ENCODE measurements around the gene PRH1.

The PRH1 gene

DNA sequence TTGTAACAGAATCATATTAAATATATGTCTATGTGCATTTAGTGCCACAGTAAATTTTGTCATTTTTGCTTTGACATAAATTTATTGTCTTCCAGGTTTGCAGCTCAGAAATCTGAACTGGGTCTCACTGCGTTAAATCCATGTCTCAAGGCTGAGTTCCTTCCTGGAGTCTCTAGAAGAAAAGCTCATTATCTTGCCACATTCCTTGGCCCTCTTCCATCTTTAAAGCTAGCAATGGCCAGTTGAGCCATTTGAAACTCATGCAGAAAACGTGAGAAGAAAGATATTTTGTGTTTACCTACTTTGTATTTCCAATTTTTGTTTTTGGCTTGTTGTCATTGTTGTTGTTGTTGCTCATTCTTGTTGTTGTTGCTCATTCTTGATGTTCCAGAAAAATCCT lies 10.7 kb downstream of the PRH1 start:
- TF ChIP-seq NFIC (IDR thresholded peaks at IDR 0.05) = peak; percentile 69
- TF ChIP-seq TEAD4 (IDR thresholded peaks at IDR 0.05) = peak; percentile 78
- TF ChIP-seq CEBPB (IDR thresholded peaks at IDR 0.05) = 0 out of 2 replicates have a peak, but pooled peaks have one; percentile 44
- TF ChIP-seq, protein P1, sequence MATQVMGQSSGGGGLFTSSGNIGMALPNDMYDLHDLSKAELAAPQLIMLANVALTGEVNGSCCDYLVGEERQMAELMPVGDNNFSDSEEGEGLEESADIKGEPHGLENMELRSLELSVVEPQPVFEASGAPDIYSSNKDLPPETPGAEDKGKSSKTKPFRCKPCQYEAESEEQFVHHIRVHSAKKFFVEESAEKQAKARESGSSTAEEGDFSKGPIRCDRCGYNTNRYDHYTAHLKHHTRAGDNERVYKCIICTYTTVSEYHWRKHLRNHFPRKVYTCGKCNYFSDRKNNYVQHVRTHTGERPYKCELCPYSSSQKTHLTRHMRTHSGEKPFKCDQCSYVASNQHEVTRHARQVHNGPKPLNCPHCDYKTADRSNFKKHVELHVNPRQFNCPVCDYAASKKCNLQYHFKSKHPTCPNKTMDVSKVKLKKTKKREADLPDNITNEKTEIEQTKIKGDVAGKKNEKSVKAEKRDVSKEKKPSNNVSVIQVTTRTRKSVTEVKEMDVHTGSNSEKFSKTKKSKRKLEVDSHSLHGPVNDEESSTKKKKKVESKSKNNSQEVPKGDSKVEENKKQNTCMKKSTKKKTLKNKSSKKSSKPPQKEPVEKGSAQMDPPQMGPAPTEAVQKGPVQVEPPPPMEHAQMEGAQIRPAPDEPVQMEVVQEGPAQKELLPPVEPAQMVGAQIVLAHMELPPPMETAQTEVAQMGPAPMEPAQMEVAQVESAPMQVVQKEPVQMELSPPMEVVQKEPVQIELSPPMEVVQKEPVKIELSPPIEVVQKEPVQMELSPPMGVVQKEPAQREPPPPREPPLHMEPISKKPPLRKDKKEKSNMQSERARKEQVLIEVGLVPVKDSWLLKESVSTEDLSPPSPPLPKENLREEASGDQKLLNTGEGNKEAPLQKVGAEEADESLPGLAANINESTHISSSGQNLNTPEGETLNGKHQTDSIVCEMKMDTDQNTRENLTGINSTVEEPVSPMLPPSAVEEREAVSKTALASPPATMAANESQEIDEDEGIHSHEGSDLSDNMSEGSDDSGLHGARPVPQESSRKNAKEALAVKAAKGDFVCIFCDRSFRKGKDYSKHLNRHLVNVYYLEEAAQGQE (IDR thresholded peaks at IDR 0.05; ENCODE audit: low read depth) = no peak
- TF ChIP-seq FOXM1 (IDR thresholded peaks at IDR 0.05; ENCODE audit: borderline replicate concordance, low read depth) = no peak
- TF ChIP-seq YY1 (IDR thresholded peaks at IDR 0.05; ENCODE audit: low read depth) = peak; percentile 48; the same call in 1 of the 2 replicates
- 0 out of 2 replicates have a peak, but pooled peaks have one; percentile 10 for TF ChIP-seq RAD21 (IDR thresholded peaks at IDR 0.05; ENCODE audit: low read depth)

- TF ChIP-seq RAD21 (IDR thresholded peaks at IDR 0.05; ENCODE audit: low read depth) (peak; percentile 64), USF1 (IDR thresholded peaks at IDR 0.05) (no peak), ZBTB7A (IDR thresholded peaks at IDR 0.05; ENCODE audit: low read depth) (no peak)
These were observed 16.7 kb downstream of the PRH1 start for GRCh38 chr12:10867381-10867780.

DNA sequence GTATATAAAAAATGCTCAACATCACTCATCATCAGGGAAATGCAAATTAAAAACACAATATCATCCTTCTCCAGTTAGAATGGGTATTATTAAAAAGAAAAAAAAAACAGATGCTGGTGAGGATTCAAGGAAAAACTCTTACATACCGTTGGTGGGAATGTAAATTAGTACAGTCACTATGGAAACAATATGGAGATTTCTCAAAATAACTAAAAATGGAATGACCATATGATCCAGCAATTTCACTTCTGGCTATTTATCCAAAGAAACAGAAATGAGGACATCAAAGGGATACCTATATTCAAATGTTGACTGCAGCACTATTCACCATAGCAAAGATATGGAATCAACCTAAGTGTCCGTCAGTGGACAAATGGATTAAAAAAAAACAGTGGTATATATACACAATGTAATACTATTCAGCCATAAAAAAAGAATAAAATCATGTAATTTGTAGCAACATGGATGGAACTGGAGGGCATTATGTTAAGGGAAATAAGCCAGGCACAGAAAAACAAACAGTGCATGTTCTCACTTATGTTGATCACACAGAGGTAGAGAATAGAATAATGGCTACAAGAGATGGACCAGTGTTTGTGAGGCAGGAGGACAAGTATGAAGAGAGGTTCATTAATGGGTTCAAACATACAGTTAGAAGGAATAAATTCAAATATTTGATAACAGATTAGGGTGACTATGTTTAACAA lies 20.4 kb downstream of the PRH1 start:
- TF ChIP-seq FOXM1 (IDR thresholded peaks at IDR 0.05; ENCODE audit: borderline replicate concordance, low read depth) (no peak), RAD21 (IDR thresholded peaks at IDR 0.05; ENCODE audit: low read depth) (no peak), EGR1 (IDR thresholded peaks at IDR 0.05) (no peak), YY1 (IDR thresholded peaks at IDR 0.05; ENCODE audit: low read depth) (no peak), TEAD4 (IDR thresholded peaks at IDR 0.05) (no peak), ZBTB7A (IDR thresholded peaks at IDR 0.05; ENCODE audit: low read depth) (no peak), MAX (IDR thresholded peaks at IDR 0.05) (no peak), NFIC (IDR thresholded peaks at IDR 0.05) (no peak), CREB1 (IDR thresholded peaks at IDR 0.05; ENCODE audit: low read depth) (no peak), EP300 (IDR thresholded peaks at IDR 0.05; ENCODE audit: borderline replicate concordance) (no peak), TCF12 (IDR thresholded peaks at IDR 0.05; ENCODE audit: low read depth) (no peak), CEBPB (IDR thresholded peaks at IDR 0.05) (no peak), USF1 (IDR thresholded peaks at IDR 0.05) (no peak), TAF1 (IDR thresholded peaks at IDR 0.05; ENCODE audit: low read depth) (no peak)
- TF ChIP-seq, protein P1 (IDR thresholded peaks at IDR 0.05; ENCODE audit: low read depth) = no peak

DNA sequence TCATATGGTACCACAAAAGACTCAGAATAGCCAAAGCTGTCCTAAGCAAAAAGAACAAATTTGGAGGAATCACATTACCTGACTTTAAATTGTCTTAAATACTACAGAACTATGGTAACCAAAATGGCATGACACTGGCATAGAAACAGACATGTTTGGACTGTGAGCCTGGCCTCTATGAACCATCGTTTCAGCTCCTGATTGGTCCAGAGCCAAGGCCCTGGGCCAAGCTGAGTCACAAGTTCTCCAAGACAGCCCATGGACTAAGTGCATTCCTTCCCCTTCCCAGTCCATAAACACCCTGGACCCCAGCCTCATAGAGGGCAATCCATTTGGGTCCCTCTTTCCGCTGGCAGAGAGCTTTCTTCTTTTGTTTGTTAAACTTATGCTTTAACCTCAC lies 22.7 kb downstream of the PRH1 start:
- TF ChIP-seq YY1 (IDR thresholded peaks at IDR 0.05; ENCODE audit: low read depth) (no peak), TEAD4 (IDR thresholded peaks at IDR 0.05) (no peak), EP300 (IDR thresholded peaks at IDR 0.05; ENCODE audit: borderline replicate concordance) (no peak), EGR1 (IDR thresholded peaks at IDR 0.05) (no peak), FOXM1 (IDR thresholded peaks at IDR 0.05; ENCODE audit: borderline replicate concordance, low read depth) (no peak), NFIC (IDR thresholded peaks at IDR 0.05) (no peak), CREB1 (IDR thresholded peaks at IDR 0.05; ENCODE audit: low read depth) (no peak), MAX (IDR thresholded peaks at IDR 0.05) (no peak), TCF12 (IDR thresholded peaks at IDR 0.05; ENCODE audit: low read depth) (no peak), ZBTB7A (IDR thresholded peaks at IDR 0.05; ENCODE audit: low read depth) (no peak), TAF1 (IDR thresholded peaks at IDR 0.05; ENCODE audit: low read depth) (no peak), USF1 (IDR thresholded peaks at IDR 0.05) (no peak), RAD21 (IDR thresholded peaks at IDR 0.05; ENCODE audit: low read depth) (no peak), CEBPB (IDR thresholded peaks at IDR 0.05) (no peak)
- TF ChIP-seq, protein P1 (IDR thresholded peaks at IDR 0.05; ENCODE audit: low read depth) = no peak
